ENCODE results near the gene KLK2.
A peak's percentile ranks its signal among the peaks of the same experiment; 100 is the strongest.

KLK2 gene

DNA sequence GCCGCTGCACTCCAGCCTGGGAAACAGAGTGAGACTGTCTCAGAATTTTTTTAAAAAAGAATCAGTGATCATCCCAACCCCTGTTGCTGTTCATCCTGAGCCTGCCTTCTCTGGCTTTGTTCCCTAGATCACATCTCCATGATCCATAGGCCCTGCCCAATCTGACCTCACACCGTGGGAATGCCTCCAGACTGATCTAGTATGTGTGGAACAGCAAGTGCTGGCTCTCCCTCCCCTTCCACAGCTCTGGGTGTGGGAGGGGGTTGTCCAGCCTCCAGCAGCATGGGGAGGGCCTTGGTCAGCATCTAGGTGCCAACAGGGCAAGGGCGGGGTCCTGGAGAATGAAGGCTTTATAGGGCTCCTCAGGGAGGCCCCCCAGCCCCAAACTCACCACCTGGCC is at the start of gene KLK2:
Gene KLK2 (plus strand): TSS at position 384 of the 400 bp plus-strand sequence. CDS start 35 bp downstream, outside the sequence.
- no peak for DNase-seq (ENCODE audit: low read depth)

DNA sequence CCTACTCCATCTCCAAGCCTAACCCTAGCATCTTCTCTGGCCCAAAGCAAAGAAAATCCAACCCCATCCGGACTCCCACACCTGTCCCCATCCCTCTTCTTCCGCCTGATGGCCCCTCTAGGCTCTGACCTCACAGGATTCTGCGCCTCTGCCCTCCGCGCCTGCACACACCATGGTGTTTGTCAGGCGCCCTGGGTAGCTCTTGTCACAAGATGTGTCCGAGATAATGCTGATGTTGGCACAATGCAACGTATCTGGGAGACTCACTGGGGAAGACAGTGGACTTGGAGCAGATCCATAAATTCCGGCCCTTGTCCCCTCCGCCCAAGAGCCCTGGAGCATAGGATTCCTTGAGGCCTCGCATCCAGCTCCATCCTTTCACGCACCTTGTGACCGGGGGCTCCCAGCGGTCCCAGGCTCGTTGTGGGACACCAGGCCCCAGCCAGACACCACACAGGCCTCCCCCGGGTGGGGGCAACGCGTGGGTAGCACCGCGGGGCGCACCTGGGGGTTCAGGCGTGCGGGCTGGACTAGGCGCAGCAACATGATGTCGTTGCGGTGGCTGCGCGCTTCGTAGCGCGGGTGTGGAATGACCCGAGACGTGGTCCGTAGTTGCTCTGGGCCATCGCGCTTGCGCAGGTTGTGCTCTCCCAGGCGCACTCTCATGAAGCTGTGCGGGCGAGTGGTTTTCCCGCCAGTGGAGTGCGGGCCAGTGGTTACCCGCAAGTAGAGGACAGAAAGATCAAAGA is 46.6 kb upstream of the KLK2 start:
- DNase-seq (ENCODE audit: low read depth), result no peak

- DNase-seq (ENCODE audit: low read depth), result no peak
Measured at GRCh38 chr19:50827476-50827875, 45.8 kb upstream of the KLK2 start.

GRCh38 chr19:50829801-50830200 is 43.4 kb upstream of the KLK2 start:
- peak; percentile 5 for DNase-seq (ENCODE audit: low read depth)

GRCh38 chr19:50830266-50831025 is 42.8 kb upstream of the KLK2 start:
- DNase-seq (ENCODE audit: low read depth), result no peak

DNA sequence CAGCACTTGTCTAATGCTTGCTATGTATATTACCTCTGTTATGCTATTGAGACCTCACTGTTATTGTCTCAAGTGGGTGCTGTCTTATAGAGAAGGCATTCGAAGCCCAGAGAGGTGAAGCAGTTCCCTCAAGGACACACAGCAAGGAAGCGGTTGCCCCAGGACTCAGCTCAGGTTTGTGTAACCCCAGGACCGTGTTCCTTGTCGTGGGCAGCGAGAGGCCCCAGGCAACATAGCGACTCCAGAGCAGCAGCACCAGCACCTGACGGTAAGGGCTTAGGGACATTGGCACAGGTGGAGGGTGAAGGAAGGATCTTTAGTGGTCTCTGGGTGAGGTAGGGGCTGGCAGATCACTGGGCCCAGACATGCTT is 42.2 kb upstream of the KLK2 start:
- DNase-seq (ENCODE audit: low read depth), result no peak

DNA sequence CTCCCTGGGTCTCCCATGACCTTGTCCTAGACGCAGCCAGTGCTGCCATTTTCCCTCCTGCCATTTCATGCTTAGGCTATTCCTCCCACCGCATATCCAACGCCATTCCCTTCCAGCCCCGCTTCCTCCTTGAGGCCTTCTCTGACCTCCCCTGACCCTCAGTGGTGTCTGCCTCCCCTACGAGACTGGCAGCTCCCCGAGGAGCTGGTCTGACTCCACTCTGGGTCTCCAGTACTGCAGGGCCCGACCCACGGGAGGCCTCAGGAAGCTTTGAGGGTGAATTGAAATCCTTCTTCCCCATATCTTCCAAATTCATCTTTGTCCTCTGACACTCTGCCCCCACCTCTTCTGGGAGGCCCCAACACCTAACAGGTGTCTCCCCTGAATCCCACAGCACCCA is 40.6 kb upstream of the KLK2 start:
- no peak for DNase-seq (ENCODE audit: low read depth)

DNA sequence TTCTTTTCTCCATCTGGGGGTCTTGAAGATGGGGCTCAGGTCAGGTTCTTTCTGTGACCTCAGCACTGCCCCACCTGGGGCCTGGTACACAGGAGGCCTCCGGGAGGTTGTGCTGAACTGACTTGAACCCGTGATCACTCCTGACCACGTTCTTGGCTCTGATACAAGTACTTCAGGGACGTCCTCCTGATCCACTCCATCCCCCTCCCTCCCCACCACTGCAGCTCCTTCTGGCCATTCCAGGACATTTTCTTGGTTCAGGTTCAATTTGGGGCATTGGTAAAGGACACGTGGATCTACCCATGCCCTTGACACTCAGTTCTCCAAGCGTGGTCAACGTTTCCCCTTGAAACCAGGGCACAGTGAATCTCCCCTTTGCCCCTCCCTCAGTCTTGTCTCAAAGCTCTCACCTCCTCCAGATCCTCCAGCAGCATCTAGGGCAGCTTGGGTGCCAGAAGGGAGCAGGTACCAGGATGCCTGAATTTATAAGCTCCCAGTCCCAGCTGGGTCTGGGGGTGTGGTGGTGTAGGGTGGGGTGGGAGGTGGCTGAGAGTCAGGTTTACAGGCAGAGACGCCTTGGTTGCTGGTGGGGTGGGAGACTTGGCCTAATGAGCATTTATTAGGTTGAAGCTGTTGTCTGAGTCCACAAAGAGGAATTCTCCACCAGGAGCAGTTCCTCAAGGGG is 40.0 kb upstream of the KLK2 start, which contains the start of gene KLK15:
Gene KLK15 (minus strand): TSS at position 458 of the 685 bp plus-strand sequence. CDS start 2,082 bp downstream, outside the sequence.
- DNase-seq (ENCODE audit: low read depth), result no peak

- no peak for DNase-seq (ENCODE audit: low read depth)
Measured at GRCh38 chr19:50833802-50834167, 39.5 kb upstream of the KLK2 start.

GRCh38 chr19:50835103-50835784 is 38.0 kb upstream of the KLK2 start:
- peak; percentile 1 for DNase-seq (ENCODE audit: low read depth)

DNA sequence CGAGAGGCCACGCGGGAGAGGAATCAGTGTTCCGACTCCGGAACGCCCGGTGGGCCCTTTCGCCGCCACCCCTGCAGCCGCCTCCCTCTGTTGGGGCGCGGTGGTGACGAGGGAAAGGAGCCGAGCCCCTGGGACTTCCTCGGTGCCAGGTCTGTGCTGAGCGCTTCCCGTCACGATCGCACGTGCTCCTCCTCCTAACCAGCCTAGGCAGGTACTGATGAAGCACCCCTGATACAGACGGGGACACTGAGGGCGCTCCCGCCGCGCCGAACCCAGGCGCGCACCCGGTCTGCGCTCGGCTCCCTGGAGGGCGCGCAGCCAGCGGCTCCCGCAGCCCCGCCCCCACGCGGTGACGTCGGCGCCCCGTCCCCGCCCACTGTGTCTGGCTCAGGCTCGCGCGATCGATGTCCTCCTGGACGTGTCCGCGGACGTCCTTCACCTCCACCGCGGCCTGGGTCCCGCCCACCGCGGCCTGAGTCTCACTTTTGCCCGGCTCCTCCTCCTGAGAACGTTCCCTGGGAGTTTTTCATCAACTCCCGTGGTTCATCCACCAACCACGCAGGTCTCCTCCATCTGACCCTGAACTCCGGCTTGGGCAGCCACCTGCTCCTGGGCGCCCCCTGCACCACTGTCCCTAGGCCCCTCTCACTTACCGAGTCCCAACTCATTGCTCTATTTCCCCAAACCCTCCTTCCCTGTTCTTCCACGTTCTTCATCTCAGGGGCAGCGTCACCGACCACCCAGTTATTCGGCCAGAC is 37.3 kb upstream of the KLK2 start:
- DNase-seq (ENCODE audit: low read depth), result peak; percentile 33

DNA sequence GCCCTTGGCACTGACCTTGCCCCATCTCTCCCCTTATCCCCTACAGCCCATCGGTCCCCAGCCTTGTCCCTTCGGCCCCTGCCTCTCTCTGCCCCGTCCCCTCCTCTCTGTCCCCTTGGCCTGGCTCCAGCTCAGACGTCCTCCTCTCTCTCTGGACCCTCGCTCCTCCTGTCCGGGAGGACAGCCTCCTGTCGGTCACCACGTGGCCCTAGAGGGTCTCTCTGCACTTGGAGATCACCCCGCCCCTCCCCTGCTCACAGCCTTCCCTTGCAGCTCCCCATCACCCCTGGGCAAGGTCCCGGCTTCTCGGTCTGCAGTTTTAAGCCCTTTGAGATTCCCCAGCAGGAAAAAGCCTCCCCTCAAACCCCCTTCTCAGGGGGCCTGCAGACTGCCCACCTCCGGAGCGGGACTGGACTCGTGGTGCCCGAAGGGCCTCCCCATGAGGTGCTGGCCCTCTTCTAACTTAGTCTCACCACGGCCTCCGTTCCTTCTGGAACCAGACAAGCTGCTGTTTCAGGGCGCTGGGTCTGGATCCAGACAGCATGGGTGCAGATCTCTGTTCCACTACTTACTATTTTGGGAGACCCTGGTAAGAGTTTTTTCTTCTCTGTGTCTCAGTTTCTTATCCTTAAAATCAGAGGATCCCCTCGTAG is 36.6 kb upstream of the KLK2 start:
- no peak for DNase-seq (ENCODE audit: low read depth)

DNA sequence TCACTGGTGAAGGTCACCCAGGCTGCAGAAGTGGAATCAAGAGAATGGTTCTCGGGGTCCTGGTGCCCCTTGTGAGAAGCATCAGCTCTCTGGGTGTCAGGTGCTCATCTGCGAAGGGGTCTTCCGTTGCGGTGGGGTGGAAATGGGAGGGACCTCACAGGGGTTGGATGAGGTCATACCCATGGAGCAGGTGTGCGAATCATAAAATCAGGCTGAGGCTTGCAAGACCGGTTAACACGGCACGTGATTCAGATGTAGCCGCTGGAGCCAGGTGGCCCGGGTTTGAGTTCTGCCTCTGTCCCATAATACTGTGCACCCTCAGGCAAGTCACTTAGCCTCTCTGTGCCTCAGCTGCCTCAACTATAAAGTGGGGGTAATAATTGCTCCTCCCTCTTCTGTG is 35.9 kb upstream of the KLK2 start:
- no peak for DNase-seq (ENCODE audit: low read depth)

GRCh38 chr19:50838239-50838638 is 35.0 kb upstream of the KLK2 start:
- DNase-seq (ENCODE audit: low read depth), result no peak

DNA sequence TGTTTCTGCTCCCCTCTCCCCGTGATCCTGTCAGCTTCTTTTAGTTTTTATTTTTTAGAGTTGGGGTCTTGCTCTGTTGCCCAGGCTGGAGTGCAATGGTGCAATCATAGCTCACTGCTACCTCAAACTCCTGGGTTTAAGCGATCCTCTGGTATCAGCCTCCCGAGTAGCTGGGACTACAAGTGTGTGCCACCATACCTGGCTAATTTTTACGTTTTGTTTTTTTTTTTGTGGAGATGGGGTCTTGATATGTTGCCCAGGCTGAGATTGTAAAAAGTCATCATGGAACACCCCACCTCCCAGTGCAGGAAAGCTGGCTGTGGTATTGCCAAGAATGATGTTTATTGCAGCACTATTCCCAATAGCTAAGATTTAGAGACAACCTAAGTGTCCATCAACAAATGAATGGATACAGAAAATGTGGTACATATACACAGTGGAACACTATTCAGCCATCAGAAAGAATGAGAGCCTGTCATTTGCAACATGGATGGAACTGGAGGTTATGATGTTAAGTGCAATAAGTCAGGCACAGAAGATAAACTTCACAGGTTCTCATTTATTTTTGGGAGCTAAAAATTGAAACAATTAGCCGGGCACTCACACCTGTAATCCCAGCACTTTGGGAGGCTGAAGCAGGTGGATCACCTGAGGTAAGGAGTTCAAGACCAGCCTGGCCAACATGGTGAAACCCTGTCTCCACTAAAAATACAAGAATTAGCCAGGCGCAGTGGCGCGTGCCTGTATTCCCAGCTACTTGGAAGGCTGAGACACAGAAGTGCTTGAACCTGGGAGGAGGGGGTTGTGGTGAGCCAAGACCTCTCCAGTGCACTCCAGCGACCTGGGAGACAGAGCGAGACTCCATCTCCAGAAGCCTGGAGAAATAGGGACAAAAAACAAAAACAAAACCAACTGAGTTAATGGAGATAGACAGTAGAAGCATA is 33.3 kb upstream of the KLK2 start:
- DNase-seq (ENCODE audit: low read depth), result no peak

GRCh38 chr19:50842130-50842529 is 31.1 kb upstream of the KLK2 start:
- DNase-seq (ENCODE audit: low read depth), result no peak

- no peak for DNase-seq (ENCODE audit: low read depth)
Measured at GRCh38 chr19:50843205-50843604, 30.0 kb upstream of the KLK2 start.

- no peak for DNase-seq (ENCODE audit: low read depth)
Measured at GRCh38 chr19:50843701-50844221, 29.5 kb upstream of the KLK2 start.

DNA sequence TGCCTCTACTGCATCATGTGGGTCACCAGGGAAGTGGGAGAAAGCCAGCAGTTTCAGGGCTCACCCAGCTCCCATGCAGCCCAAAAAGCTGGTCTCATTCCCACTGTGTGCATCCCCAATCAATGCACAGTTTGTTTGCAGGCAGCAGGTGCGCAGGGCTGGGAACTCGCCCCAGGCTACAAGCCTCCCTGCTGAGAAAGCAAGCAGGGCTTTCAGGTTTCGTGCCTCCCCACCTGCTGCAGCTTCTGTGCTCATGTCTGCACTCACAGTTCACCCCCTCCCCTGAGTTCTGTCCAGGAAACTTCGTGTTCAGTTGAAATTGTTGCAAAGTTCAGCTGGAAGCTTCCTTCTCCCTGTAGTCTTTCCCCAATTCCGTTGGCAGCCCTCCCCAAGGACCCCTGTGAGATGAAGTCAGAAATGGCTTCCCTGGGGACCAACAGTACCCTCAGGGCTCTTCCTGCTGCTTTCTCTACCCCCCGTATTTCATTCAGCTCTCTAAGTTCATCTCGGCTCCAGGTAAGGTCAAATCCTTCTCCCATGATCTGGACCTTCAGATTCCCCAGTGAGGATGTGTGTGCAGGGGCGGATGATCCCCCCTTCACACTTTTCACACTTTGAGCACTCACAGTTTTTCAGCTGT is 28.8 kb upstream of the KLK2 start:
- no peak for DNase-seq (ENCODE audit: low read depth)
